GM23248 (cell line): ENCODE data around the gene NFE2L3.

Source experiments
- EZH2 ChIP-seq: fragments of 200-600 bp; sonication (generic); IDR thresholded peaks from 2 replicates; pipeline ENCODE4 v1.6.1; 2018; ENCODE audit warnings: antibody characterized with exemption, mild to moderate bottlenecking; ENCODE audit not compliant: insufficient read depth, poor library complexity, severe bottlenecking
- EZH2phosphoT487 ChIP-seq: fragments of 200-600 bp; sonication (generic); IDR thresholded peaks from 2 replicates; pipeline ENCODE4 v1.6.1; 2018; ENCODE audit warnings: antibody characterized with exemption, moderate library complexity, mild to moderate bottlenecking, low read depth; ENCODE audit not compliant: insufficient read depth

DNA sequence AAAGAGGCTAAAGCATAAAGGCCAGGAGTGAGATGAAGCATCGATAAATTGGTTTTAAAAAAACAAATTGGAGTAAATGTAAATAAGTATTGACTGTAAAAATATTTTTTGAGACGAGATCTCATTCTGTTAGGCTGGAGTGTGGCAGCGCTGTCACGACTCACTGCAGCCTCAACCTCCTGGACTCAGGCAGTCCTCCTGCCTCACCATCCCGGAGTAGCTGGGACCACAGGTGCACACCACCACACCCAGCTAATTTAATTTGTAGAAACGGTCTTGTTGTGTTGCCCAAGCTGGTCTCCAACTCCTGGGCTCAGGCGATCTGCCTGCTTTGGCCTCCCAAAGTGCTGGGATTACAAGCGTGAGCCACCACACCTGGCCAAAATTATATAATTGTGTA, 30.7 kb downstream of the NFE2L3 start:
- TF ChIP-seq EZH2 (no peak), EZH2phosphoT487 (no peak)
